ENCODE results near the gene TRAFD1.

DNA sequence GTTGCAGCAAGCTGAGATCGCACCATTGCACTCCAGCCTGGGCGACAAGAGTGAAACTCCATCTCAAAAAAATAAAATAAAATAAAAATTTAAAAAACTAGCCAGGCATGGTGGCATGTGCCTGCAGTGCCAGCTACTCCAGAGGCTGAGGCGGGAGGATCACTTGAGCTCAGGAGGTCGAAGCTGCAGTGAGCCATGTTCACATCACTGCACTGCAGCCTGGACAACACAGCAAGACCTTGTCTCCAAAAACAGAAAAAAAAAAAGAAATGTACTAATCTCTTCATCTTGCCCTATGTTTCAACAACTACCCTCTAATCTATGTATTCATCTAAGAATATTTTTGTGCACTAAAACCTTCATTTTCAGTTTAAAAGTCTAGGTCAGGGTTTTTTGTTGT lies 23.2 kb upstream of the TRAFD1 start:
- TF ChIP-seq POLR2AphosphoS5 (IDR thresholded peaks at IDR 0.05) (no peak), POLR2A (IDR thresholded peaks at IDR 0.05) (no peak), CTCF (IDR thresholded peaks at IDR 0.05) (no peak), EP300 (IDR thresholded peaks at IDR 0.05) (no peak)

Measured in suprapubic skin (tissue), 4 donors.